Stimulated activated CD4-positive, alpha-beta T cell treated with anti-CD3 and anti-CD28 coated beads, Interleukin-2, amount 100 ng/mL, for 24 hours (primary cell): Measurements from ENCODE around the gene CAMSAP1.
A peak's percentile ranks its signal among the peaks of the same experiment; 100 is the strongest.
"Not testable (repeated sequence)": the region's sequence is repeated elsewhere in the genome, so short reads cannot be mapped to it uniquely, and the experiment has no call there.

Experiments
- DNase-seq, 2 donors: peaks; one replicate each; pipeline ENCODE4 v3.0.0-alpha.2; 2020

The CAMSAP1 gene

GRCh38 chr9:135919318-135919890 lies 12.1 kb upstream of the CAMSAP1 start:
- no peak for DNase-seq

- not testable (repeated sequence) for DNase-seq
These were observed 8.9 kb upstream of the CAMSAP1 start for GRCh38 chr9:135916227-135916626.

DNA sequence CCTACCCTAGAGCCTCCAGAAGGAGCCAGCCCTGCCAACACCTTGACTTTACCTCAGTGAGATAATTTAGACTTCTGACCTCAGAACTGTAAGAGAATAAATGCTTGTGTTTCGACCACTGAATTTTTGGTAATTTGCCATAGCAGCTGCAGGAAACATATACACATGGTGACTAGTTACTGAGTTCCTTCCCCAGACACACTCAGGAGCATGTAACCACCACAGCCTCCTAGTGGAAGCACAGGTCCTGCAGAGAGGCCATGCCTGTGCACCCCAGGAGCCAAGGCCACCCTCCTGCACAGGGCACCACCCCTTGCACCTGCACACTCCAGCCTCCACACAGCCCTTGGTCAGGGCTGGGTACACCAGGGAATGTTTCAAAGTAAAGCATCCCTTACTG lies 7.6 kb upstream of the CAMSAP1 start:
- no peak for DNase-seq

- not testable (repeated sequence) for DNase-seq
These were observed 3.9 kb upstream of the CAMSAP1 start for GRCh38 chr9:135911233-135911632.

DNA sequence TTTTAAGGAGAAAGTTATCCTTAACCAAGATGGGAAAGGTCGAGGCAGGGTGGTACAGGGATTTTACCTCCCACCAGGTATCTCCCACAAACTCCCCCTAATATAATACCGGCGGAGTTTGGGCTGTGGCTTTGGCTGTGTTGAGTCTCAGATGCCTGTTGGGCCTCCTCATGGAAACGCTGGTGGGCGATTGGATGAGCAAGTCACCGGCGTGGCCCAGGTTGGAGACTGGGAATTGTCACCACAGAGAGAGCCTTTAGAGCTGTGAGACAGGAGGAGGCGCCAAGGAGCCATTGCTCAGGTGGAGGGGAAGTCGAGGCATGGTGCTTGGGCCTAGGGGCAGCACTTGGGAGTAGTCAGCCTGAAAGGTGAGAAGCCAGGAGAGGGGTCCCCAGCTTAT lies 3.4 kb upstream of the CAMSAP1 start:
- DNase-seq, result no peak

GRCh38 chr9:135910216-135910615 lies 2.9 kb upstream of the CAMSAP1 start:
- no peak for DNase-seq

DNA sequence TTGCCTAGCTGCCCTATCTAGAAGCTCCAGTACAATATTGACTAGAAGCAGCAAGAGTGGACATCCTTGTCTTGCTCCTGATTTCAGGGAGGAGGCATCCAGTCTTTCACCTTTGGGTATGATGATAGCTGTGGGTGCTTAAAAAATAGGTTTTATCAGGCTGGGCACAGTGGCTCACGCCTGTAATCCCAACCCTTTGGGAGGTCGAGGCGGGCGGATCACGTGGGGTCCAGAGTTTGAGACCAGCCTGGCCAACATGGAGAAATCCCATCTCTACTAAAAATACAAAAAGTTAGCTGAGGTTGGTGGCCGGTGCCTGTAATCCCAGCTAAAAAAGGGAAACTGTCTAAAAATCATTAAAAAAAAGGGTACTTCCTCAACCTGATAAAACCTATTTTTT lies 2.0 kb upstream of the CAMSAP1 start:
- no peak for DNase-seq

DNA sequence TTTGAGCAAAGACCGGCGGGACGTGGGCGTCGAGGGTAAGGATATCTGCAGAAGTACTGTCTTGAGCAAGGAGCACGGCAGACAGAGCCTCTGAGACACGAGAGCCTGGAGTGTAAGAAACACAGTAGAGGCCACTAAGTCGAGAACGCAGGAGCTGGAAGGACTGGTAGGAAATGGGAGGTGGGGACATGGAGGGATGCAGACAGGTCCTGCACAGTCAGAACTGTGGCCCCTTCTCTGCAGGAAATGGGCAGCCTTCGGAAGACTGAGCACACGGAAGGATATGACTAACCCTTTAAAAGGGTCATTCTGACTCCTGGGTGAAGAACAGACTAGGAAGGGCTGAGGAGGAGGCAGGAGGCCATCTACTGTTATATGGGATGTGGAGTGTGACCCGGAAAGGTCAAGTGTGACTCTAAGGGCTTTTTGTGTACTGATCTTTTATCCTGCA lies 1.4 kb upstream of the CAMSAP1 start:
- DNase-seq, result no peak

DNA sequence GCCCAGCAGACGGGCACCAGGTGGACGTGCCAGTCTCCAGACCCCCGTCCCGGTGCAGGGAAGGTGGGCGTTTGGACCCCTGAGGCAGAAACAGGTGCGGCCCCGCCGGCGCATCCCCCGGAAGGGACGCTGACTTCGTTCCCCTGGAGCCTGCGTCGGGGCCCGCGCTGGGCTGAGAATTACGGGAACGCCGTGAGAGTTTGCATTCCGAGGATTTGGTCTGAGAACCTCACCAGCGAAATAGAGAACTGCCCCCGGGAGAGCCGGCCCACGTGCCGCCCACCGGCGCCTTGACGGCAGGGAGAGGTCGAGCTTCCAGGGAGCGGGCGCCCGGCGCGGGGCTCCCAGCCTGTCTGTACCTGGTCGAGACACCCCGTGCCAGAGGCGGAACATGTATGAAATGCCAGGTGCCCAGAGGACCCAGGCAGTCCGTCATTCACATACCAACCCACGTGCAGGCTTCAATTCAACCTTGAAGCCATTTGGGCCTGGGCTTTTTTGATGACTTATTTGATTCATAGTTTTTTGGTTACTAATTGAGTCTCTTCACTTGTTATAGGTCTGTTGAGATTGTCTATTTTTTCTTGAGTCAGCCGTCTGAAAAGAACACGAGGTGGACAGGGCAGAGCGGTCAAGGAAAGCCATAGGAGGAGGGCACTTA lies 877 bp upstream of the CAMSAP1 start:
- peak in 1 of 2 donors; percentile 32 for DNase-seq

- DNase-seq, result peak in 1 of 2 donors; percentile 31
These were observed 328 bp downstream of the CAMSAP1 start for GRCh38 chr9:135907006-135907430.

DNA sequence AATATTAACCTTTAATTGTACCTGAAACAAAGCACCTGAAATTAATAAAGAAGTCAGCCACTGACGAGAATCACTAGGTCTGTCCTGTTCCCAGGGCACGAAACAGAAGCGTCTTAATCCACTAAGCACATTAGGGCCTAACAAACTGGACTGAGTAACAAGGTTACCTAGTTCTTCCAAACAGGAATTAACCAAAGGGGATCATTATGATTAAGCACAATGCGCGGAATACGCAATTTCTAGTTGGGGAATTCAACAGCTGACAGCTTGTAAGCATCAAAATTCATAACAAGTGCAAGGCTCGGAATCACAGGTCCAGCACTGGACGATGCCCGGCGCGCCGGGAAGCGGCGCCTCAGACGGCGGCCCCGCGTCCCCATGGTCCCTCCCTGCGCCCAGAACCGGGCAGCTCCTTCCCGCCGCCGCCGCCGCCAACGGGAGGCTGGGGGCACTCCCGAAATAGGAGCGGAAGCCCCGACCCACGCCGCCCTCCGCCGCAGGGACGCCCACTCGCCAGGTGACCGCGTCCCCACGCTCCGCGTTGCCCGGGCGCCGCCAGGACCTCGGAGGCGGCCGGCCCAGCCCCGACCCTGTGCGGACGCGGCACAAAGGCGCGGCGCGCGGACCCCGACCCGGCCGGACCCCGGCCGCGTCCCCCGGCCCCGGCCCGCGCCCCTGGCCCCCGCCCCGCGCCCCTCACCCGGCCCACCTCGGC lies 898 bp downstream of the CAMSAP1 start:
- no peak for DNase-seq

DNA sequence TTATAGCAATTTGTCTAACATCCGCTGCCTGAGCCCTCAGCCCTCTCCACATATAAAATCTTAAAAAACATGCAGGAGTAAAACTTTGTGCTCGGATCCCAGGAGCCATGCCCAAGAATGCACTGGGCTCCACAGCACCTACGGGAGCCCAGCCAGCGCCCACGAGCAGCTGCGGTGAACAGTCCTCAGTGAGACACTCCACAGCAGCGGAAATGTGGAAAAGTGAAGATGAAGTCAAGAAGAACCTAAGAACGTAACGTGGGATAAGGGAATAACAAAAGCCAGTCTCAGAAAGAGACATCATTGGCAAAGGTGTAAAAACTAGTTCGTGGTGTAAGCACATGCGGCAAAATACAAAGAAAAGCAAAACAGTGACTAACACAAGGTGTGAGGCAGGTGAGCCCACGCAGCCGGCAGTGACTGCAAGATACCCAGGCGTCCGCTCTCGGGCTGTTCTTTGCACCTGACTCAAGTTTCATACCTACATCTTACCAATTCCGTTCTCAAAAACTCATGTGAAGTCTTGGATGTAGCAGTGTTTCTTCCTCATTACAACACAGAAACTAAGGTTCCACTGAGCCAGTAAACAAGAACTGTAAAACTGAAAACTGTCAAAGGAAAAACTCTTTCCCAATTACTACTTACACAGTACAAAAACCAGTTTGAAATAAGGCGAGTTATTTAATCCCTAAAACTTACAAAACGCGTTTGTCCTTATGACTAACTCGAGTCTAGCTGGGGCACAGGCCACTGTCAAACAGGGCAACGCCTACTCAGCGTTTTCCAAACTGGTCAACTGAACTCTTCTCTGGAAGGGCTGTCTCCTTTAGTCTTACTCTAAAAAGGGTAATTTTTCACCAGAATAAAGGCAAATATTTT lies 1.7 kb downstream of the CAMSAP1 start:
- DNase-seq, result peak; percentile 75 to 80

DNA sequence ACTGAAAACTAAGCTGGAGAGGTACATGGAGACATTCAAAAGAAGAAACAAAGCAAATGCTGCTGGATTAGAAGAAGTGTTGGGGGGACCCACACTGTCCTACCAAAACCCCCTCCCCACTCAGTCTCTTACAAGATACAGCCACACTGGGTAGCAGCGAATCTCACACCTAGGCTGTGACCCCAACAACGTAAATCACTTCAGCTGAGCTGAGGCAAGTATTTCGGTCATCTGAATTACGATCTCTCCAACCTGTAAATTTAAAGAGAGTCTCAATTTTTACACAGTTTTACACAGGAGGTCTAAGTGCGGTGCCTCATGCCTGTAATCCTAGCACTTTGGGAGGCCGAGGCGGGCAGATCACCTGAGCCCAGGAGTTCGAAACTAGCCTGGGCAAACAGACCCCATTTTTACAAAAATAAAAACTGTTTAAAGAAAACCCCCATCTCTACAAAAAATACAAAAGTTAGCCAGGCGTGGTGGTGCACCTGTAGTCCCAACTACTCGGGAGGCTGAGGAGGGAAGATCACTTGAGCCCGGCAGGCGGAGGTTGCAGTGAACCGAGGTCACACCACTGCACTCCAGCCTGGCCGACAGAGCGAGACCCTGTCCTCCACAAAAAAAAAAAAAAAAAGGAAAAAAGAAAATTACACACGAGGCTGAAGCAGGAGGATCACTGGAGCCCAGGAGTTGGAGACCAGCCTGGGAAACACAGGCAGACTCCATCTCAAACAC lies 3.4 kb downstream of the CAMSAP1 start:
- DNase-seq, result no peak

DNA sequence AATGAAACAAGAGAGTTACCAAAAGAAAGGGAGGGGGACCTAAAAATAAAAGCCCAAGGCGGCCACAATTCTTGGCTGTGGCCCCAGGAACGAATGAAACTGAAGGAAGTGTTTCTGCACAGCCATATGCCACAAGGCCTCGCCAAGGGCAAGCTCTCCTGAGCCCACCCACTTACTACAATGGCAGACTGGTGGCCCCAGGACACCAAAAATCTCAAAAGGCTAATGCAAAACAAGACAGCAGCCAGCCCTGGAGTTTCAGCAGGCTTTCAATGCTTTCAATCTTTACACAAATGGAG lies 4.0 kb downstream of the CAMSAP1 start:
- no peak for DNase-seq

DNA sequence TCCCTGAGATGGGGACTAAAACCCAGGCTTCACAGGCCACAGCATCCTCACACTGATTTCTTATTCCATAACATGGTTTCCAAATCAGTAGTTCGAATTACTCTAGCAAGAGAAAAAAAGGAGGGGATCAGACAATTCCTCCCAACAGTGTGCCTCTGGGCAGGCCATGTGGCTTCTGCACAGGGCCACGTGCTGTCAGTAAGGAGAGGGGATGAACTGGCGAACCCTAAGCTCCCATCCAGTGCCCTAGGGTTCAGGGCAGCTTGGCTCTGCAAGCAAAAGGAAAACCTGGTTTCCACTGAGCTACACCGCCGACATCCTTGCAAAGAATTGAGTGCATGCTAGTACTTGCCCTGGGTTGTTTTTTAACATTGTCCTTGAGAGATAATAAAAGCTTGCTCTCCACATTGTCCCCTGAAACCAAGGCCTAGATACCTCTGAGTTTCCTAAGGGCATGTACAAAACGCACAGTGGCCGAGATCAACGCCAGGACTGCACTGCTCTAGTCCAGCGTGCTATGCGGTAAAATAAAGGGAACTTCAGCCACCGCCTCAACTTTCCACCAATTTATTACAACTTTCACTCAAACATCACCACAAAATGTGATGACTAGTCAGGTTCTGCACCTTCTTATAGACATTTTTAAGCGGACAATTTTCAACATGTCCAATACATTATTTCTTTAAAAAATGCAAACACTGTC lies 4.5 kb downstream of the CAMSAP1 start:
- DNase-seq, result no peak

DNA sequence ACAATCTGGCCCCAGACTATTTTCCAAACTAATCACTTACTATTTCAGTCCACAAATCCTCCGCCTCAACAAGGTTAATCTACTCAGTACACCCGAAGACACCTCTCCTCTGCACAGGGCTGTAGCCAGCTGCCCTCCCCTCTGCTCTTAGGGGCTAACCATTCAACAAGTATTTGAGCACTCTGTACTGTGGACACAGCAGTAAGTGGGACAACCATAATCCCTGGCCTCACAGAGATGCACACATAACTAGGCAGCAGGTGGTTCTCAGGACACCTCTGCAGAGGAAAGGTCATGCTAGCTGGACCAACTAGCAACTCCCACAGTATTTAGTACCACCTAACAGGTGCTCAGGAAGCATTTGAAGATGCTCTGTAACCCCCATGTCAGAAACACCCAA lies 5.5 kb downstream of the CAMSAP1 start:
- no peak for DNase-seq

DNA sequence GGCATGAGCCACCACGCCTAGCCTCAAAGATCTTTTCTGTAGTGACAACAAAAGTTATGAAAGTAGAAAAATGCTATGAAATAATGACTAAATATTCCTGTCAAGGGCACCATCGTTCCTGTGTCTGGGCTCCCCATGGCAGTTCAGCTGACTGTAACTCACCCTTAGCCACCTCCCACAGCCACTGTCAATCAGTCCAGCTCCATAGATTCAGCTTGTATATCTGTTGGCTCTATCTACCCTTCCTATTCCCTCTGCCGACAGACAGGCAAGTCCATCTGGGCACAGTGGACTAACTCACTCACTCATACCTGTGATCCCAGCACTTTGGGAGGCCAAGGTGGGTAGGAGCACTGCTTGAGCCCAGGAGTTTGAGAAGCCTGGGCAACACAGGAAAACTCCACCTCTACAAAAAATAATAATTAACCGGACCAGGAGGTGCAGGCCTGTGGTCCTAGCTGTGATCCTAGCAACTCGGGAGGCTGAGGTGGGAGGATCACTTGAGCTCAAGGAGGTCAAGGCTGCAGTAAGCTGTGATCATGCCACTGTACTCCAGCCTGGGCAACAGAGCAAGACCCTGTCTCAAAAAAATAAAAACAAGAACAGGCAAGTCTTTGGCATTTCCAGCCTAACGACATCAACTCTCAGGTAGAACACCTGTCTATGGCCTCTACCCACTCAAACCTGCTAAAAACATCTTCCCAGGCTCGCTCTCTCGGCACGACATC lies 6.2 kb downstream of the CAMSAP1 start:
- DNase-seq, result no peak

DNA sequence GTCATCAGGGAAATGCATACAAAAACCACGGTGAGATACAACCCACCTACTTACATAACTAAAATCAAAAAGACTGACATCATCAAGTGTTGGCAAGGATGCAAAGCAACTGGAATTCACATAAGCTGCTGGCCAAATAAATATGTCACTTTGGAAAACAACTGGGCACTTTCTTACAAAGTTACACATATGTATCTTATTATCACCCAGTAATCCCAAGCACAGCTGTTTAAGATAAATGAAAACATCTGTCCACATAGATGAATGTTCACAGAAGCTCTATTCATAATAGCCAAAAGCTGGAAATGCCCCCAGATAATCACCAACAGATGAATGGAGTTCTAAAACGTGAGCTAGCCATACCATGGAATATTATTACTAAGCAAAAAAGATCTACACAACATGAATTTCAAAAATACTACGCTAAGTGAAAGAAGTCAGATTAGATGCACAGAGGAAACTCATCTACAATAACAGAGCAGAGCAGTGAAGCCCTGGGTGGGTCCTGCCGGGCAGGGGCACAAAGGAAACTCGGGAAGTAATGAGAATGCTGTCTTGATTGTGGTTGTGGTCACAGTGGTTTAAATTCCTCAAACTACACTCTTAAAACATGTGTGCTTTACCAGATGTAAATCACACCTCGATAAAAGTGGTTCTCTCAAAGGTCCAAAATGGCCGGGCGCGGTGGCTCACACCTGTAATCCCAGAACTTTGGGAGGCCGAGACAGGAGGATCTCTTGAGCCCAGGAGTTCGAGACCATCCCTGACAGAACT lies 8.5 kb downstream of the CAMSAP1 start:
- DNase-seq, result no peak

- no peak for DNase-seq
These were observed 10.7 kb downstream of the CAMSAP1 start for GRCh38 chr9:135896626-135897025.

- no peak for DNase-seq
These were observed 11.1 kb downstream of the CAMSAP1 start for GRCh38 chr9:135896205-135896604.
